Parathyroid adenoma (tissue), 2 donors: ENCODE data around the gene VWA8.

ENCODE experiments used
- H2AFZ ChIP-seq: fragments of 300-600 bp; sonication (generic); one replicate; pipeline ENCODE4 v1.7.0; 2017; ENCODE audit warnings: antibody characterized with exemption, mild to moderate bottlenecking
- H3K27ac ChIP-seq: fragments of 300-600 bp; sonication (generic); one replicate; pipeline ENCODE4 v1.7.0; 2017
- H3K27me3 ChIP-seq: fragments of 300-600 bp; sonication (generic); one replicate; pipeline ENCODE4 v1.7.0; 2017; ENCODE audit warnings: low read length; ENCODE audit not compliant: control insufficient read depth, insufficient read depth
- H3K36me3 ChIP-seq: fragments of 300-600 bp; sonication (generic); one replicate; pipeline ENCODE4 v1.7.0; 2017; ENCODE audit warnings: low read length; ENCODE audit not compliant: control insufficient read depth, insufficient read depth
- H3K4me1 ChIP-seq: fragments of 300-600 bp; sonication (generic); one replicate; pipeline ENCODE4 v1.7.0; 2017; ENCODE audit warnings: control low read depth
- H3K4me2 ChIP-seq: fragments of 300-600 bp; sonication (generic); one replicate; pipeline ENCODE4 v1.7.0; 2017; ENCODE audit warnings: low read length
- H3K4me3 ChIP-seq: fragments of 300-600 bp; sonication (generic); one replicate; pipeline ENCODE4 v1.7.0; 2017; ENCODE audit warnings: low read depth, low read length
- H3K79me2 ChIP-seq: fragments of 300-600 bp; sonication (generic); one replicate; pipeline ENCODE4 v1.7.0; 2017; ENCODE audit warnings: control low read depth
- H3K9ac ChIP-seq: fragments of 300-600 bp; sonication (generic); one replicate; pipeline ENCODE4 v1.7.0; 2017; ENCODE audit warnings: mild to moderate bottlenecking
- H3K9me3 ChIP-seq: fragments of 300-600 bp; sonication (generic); one replicate; pipeline ENCODE4 v1.7.0; 2017; ENCODE audit warnings: low read length; ENCODE audit not compliant: control insufficient read depth
- TF ChIP-seq, protein P1 (sequence below): fragments of 300-600 bp; sonication (generic); IDR thresholded peaks from one replicate; pipeline ENCODE4 v1.7.0; 2017; ENCODE audit warnings: antibody characterized with exemption, mild to moderate bottlenecking
- donor health status: primary hyperparathyroidism.

The VWA8 gene

DNA sequence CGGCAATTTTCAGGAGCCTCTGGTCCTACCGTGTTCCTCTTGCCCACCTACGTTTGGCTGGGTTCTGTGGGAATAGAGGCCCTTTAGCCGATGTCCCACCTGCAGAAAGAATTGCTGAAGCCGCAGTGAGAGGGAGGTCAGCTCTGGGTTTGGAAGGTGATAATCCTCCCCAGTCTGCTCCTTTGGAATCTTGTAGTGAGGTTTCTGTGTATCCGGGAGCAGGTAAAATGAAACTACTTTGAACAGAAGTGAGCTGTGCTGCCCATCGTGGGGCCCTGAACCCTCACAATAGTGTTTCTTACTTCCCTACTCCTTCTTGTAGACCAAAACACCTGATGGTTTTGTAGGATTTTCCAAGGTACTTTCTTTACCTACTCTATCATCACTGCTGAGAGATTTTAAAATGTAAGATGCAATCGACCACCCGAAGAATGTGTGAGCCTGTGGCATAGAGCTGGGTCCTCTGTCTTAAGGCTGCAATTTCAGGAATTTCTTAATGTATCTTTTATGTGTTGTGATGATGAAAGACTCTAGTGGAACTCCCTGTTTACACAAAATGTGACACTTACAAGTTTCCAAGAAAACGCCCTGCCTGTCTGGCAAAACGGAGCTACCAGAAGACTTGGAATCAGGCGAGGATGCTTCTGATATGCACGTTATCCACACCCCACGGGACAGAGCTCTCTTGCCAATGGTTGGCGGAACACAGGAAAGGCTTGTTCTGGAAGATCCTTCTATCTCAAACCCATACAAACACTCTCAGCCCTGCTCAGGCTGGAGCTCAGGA, 427.4 kb downstream of the VWA8 start:
- Histone ChIP-seq H3K4me2 (no peak overlapping the region), H3K9me3 (no peaks in the 10 kb centered on the region), H3K9ac (no peak overlapping the region), H3K27ac (no peak overlapping the region), H3K27me3 (no peaks in the 10 kb centered on the region), H3K36me3 (no peaks in the 10 kb centered on the region), H3K79me2 (no peaks in the 10 kb centered on the region), H3K4me3 (no peak overlapping the region), H3K4me1 (no peaks in the 10 kb centered on the region), H2AFZ (no peak overlapping the region)
- TF ChIP-seq, protein P1, sequence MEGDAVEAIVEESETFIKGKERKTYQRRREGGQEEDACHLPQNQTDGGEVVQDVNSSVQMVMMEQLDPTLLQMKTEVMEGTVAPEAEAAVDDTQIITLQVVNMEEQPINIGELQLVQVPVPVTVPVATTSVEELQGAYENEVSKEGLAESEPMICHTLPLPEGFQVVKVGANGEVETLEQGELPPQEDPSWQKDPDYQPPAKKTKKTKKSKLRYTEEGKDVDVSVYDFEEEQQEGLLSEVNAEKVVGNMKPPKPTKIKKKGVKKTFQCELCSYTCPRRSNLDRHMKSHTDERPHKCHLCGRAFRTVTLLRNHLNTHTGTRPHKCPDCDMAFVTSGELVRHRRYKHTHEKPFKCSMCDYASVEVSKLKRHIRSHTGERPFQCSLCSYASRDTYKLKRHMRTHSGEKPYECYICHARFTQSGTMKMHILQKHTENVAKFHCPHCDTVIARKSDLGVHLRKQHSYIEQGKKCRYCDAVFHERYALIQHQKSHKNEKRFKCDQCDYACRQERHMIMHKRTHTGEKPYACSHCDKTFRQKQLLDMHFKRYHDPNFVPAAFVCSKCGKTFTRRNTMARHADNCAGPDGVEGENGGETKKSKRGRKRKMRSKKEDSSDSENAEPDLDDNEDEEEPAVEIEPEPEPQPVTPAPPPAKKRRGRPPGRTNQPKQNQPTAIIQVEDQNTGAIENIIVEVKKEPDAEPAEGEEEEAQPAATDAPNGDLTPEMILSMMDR = no peak

- no peak overlapping the region for H2AFZ ChIP-seq
- no peak overlapping the region for H3K4me3 ChIP-seq
- no peak overlapping the region for H3K4me2 ChIP-seq
- no peaks in the 10 kb centered on the region for H3K27me3 ChIP-seq
- TF ChIP-seq, protein P1 = no peak
- H3K9me3 ChIP-seq = no peaks in the 10 kb centered on the region
- H3K9ac ChIP-seq = no peak overlapping the region
- H3K36me3 ChIP-seq = no peaks in the 10 kb centered on the region
- H3K27ac ChIP-seq = no peak overlapping the region
- H3K4me1 ChIP-seq = no peaks in the 10 kb centered on the region
- no peaks in the 10 kb centered on the region for H3K79me2 ChIP-seq
Measured at GRCh38 chr13:41528021-41528420, 432.9 kb downstream of the VWA8 start.

DNA sequence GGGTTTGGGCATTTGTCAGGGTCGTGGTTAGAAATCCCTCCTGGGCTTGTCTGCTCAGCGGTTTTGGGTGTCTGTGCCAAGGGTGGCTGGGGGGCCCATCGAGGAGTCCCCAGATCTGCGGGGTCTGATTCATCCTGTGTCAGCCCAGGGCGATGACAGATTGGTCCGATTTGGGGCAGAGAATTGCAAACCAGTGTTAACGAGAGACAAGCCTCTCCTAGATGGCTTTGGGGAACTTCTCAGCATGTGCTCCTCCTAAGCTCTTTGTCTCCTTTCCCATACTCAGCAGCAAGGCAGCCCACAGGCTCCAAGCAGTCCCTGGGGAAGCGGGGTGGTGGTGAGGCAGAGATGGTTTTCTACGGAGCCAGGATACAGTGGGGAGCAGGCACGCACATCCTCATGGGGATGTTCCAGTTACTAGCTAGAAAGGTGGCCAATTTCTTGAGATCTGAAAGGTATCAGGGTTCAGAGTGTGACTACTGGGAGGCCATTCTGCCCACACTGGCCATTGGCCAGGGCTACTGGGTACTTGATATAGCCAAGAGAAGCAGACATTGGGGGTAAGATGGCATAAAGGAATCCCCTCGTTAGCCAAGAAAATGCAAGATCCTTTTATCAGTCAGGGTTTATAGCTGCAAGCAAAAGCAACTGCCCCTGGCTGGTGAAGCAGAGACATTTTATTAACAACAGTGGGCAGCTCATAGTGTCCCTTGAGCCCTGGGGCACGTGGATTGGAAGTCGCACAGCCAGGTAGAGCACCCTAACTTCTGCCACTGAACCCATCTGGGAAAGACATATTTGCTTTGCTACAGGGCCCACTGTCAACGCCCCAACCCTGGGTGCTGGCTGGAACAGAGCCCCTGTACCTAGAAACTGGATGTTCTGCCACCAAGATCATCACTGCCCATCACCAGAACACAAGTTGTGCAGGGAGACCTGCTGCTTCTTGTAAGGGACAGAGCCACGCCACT, 440.0 kb downstream of the VWA8 start:
- TF ChIP-seq, protein P1 = no peak
- no peak overlapping the region for H3K4me2 ChIP-seq

DNA sequence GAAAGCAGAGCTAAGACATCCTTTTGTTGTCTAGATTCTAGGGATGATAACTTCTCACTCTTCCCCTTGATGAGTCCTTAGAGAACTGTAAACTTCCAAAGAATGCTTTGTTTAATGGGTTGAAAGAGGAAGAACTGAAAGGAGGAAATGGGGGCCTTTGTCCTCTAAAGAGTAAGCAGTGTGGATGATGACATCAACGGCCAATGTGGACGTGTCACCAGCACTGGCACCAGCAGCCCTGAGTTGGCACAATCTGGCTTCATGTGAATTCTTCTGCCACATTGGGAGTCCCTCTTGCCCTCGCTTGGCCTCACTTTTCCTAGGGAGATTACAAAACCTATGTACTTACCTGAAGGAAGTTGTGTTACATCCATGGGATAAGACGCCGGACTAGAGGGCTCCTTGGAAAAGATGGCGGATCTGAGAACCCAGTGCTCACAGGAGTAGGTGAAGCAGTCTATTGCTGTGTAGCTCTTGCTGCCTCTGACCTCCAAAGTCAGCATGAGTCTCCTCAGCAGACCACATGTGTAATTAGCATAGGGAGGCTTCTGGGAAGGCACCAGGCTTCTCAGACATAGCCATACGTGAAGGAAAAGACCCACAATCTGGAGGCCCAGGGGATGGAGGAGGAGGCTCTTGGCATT, 440.8 kb downstream of the VWA8 start:
- no peak overlapping the region for H3K4me2 ChIP-seq
- TF ChIP-seq, protein P1 = no peak

More for the DNA sequence above, 440.0 kb downstream of the VWA8 start:
- Histone ChIP-seq H3K9ac (no peak overlapping the region), H3K4me1 (no peaks in the 10 kb centered on the region), H3K4me3 (no peak overlapping the region), H3K9me3 (no peaks in the 10 kb centered on the region), H3K79me2 (no peaks in the 10 kb centered on the region), H3K27ac (no peak overlapping the region), H2AFZ (no peak overlapping the region), H3K27me3 (no peaks in the 10 kb centered on the region), H3K36me3 (no peaks in the 10 kb centered on the region)

More for the DNA sequence above, 440.8 kb downstream of the VWA8 start:
- Histone ChIP-seq H3K9me3 (no peaks in the 10 kb centered on the region), H3K27me3 (no peaks in the 10 kb centered on the region), H2AFZ (no peak overlapping the region), H3K9ac (no peak overlapping the region), H3K36me3 (no peaks in the 10 kb centered on the region), H3K4me3 (no peak overlapping the region), H3K4me1 (no peaks in the 10 kb centered on the region), H3K79me2 (no peaks in the 10 kb centered on the region), H3K27ac (no peak overlapping the region)
